Lower leg skin (tissue), 3 donors: Measurements from ENCODE around the gene PIKFYVE.

Experiments
- CTCF ChIP-seq, 3 donors: fragments of 450-650 bp; IDR thresholded peaks; one replicate each; pipeline ENCODE4 v1.5.1; 2016; ENCODE audit warnings: antibody characterized with exemption in 3 of 3, mild to moderate bottlenecking in 3 of 3, moderate library complexity in 2 of 3
- POLR2A ChIP-seq, 2 donors: fragments of 450-650 bp; IDR thresholded peaks; one replicate each; pipeline ENCODE4 v1.6.1; 2016 to 2017; ENCODE audit warnings: antibody characterized with exemption in 2 of 2, mild to moderate bottlenecking in 1 of 2, moderate library complexity in 1 of 2

GRCh38 chr2:208295834-208296233, 29.8 kb downstream of the PIKFYVE start:
- no peak for TF ChIP-seq CTCF (IDR thresholded peaks at IDR 0.05)
- TF ChIP-seq POLR2A (IDR thresholded peaks at IDR 0.05) = no peak
